HG02588 (cell line): ENCODE data around the gene SLC25A1.
"Not testable (repeated sequence)": the region's sequence is repeated elsewhere in the genome, so short reads cannot be mapped to it uniquely, and the experiment has no call there.

Source experiments
- ATAC-seq: cut with Tn5 transposase; IDR thresholded peaks from one replicate; pipeline ENCODE4 v1.9.1; 2021; ENCODE audit warnings: mild to moderate bottlenecking, moderate library complexity; ENCODE audit not compliant: unreplicated experiment

SLC25A1 gene

DNA sequence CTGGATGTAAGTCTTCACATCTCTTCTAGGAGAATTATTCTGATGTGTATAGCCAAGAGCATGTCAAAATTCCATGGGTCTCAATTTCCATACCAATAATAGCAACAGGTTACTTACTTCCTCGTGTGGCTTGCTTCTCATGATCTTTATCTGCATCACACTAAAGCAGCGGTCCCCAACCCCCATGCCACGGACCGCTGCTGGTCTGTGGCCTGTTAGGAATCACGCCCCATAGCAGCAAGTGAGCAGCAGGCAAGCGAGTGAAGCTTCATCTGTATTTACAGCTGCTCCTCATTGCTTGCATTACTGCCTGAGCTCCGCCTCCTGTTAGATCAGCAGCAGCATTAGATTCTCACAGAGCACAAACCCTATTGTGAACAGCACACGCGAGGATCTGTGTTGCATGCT lies 28.9 kb upstream of the SLC25A1 start:
- no peak for ATAC-seq

DNA sequence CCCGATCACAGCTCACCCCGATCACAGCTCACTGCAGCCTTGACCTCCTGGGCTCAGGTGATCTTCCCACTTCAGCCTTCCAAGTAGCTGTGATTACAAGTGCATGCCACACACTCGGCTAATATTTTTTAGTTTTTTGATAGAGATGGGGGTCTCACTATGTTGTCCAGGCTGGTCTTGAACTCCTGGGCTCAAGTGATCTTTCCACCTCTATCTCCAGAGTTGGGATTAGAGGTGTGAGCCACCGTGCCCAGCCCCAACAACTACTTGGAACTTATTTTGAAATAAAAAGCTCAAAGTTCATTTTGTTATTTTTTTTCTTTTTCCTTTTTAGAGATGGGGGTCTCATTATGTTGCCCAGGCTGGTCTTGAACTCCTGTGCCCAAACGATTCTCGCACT lies 27.8 kb upstream of the SLC25A1 start:
- no peak for ATAC-seq

DNA sequence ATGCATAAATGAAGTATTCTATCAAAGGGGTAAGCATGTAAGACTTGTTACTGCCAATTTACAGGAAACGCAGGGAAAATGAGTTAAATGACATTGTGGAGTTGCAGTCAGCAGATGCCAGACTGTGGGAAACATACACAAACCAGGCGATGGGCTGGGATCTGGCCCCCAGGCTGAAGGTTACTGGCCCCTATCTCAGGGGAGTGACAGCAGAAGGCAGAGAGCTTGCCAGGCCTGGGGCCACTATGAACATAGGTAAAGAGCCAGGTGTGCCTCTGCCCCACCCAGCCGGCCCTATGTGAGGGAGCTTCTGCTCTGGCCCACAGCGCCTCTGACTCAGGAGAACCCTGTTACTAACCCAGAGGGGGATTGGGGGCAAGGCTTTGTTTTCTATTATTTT lies 26.1 kb upstream of the SLC25A1 start:
- no peak for ATAC-seq

DNA sequence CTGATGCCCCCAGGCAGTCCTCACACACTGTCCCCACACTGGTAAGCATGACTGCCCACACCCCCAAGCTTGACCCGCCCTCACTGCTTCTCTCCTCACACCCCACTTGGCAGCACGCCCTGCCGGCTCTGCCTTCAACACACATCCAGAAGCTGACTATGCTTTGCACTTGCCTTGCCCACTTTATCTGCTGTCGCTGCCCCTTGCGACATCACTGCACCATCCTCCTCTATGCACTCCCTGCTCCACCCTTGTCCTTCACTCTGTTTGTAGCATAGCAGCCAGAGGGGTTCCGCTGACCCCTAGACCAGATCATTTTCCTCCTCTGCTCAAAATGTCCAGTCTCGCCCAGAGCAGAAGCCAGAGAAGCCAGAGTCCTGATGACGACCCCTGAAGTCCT lies 25.3 kb upstream of the SLC25A1 start:
- no peak for ATAC-seq

DNA sequence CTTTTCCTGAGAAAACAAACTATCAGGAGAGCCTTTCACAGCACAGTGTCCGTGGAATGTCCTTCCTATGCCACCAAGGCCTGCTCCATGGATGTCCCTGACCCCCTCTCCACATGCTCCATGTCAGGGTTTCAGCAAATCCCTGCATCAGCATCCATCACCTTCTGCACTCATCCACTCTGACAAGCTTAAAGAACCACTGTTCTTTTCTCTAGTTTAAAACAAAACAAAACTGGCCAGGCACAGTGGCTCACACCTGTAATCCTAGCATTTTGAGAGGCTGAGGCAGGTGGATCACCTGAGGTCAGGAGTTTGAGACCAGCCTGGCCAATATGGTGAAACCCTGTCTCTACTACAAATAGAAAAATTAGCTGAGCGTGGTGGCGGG lies 24.3 kb upstream of the SLC25A1 start:
- not testable (repeated sequence) for ATAC-seq

DNA sequence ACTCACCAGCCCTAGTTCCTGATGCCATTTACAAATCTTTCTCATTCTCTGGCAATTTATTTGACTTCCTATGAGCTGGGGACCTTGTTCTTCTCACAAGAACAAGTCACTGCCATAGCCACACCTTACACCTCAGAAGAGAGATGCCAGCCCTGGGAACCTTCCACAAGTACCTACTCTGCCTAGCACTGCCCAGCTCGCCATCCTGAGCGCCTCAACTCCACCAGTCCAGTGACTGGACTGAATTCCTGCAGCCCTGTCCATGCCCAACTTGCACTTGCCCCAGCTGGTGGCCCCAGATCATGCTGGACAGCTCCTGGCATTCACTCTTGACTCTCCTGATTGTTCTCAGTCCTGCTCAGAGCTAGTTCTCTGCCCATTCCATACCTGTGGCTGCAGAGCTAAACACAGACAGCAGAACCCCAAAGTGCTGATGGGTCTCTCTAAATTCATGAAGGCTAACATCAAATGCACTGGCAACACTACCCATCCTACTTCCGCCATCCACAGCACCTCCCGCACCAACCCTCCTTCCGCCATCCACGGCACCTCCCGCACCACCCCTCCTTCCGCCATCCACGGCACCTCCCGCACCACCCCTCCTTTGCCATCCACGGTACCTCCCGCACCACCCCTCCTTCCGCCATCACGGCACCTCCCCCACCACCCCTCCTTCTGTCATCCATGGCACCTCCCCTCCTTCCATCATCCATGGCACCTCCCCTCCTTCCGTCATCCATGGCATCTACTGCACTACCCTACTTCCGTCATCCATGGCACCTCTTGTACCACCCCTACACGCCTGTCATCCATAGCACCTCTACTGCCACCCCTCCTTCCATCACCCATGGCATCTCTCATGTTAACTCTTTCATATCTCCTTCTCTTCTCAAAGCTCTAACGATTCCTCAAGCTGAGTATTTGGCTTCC lies 23.6 kb upstream of the SLC25A1 start:
- ATAC-seq = no peak

DNA sequence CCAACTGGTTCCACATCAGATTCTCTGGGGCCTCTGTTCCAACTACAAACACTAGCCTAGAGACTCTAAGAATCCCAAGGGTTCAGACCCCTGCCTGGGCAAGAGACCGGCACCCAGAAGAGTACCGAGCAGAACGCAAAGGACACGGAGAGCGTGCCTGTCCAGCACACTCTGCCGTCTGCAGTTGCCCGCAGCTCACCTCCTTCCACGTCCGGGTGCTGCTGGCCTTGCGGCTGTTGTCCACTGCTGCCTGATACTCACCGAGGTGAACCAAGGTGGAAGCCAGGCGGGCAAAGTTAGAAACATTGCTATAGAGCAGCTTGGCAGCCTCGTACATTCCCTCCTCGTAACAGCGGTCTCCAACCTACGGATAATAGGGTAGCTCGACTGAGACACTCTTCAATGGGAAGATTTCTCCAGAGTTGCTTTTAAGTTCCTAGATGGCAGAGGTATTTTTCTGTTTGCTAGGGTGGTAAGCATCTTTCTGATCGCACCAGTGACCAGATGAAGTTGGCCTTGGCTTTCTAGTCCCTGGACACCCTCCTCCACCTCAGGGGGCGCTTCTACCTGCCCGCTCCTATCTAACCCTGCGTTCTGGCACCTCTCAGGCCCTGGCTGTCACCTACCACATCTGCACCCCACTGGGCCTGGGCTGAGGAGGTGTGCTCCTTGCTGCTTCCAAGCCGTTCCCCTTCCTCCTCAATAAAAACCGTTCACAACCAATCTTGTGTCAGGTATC lies 22.8 kb upstream of the SLC25A1 start:
- ATAC-seq = no peak

DNA sequence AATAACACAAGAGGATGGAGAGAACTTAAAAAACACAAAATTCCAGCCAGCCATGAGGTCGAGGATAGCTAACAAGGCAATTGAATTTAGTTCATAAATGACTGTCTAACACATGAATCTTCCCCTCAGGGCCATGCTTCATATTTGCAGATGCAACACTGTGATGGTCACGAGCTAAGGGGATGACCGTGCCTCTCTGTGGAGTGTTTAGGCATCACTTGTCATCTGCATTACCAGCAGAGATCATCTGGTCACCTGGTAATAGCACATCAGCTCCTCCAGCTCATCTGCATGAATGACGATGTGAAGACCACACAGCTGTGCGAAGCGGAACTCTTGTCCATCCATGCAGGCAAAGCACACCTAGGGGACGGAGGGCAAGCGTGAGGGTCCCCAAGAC lies 20.9 kb upstream of the SLC25A1 start:
- ATAC-seq = no peak

DNA sequence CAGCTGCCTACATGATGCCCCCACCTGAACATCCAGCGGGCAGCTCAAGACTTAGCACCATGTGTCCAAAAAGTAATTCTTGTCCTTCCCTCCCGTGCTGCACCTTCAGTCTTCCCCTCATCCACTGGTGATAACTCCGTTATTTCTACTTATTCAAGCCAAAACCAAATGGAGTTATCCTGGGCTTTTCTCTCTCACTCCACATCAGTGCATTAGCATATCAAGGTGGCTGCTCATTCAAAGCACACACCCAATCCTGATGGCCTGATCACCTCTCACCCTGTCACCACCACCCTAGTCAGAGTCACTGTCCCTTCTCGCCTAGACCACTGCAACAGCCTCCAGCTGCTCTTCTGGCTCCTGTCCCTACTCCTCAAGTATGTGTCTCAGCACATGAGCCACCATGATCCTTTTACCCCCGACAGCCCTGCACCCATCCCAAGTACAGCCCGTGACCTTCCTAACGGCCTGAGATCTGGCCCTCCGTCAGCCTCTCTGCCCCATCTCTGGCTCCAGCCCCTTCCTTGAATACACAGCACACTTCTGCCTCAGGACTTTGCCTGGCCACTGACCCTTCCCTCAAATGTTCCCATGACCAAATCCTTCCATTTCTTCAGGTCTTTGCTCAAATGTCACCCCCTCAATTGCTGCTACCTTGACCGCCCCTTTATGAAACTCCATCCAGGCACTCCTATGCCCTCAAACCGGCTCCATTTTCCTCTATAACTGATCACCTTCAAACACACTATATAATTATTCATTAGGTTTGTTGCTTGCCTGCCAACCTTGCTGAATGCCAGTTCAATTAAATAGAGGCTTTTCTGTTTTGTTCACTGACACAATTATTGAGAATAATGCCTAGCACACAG lies 19.7 kb upstream of the SLC25A1 start:
- ATAC-seq = no peak

DNA sequence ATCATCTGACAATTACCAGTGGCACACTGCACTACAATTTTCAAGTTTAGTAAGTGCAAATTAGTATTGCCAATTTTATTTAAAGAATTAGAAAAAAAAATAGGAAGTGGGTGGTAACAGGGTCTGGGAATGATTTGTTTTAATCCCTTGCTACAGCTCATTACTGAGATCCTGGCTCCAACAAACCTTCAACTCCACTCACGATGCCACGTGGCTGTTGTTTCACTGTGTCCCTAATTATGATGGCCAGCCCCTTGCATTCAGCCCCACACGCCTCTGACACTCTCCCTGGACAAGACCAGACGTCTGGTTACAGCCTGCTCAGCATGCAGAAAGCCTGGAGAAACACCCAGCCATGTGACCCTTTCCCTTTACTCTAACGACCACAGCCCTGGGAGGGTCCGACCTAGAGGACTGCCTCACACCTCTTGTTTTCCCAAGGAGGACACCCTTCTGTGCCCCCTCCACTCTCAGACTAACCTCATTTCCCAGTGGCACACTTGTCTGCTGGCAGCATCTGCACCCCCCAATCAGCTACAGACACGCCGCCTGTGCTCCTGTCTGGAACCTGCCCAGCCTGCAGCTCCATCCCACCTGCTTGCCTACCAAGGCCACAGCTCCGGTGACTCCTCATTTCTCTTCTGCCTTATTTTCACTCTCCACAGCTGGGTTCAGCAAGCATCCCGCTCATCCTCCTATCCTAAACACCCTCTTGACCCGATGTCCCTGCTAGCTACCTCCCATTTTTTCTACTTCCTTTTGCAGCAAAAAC lies 18.5 kb upstream of the SLC25A1 start:
- ATAC-seq = no peak

DNA sequence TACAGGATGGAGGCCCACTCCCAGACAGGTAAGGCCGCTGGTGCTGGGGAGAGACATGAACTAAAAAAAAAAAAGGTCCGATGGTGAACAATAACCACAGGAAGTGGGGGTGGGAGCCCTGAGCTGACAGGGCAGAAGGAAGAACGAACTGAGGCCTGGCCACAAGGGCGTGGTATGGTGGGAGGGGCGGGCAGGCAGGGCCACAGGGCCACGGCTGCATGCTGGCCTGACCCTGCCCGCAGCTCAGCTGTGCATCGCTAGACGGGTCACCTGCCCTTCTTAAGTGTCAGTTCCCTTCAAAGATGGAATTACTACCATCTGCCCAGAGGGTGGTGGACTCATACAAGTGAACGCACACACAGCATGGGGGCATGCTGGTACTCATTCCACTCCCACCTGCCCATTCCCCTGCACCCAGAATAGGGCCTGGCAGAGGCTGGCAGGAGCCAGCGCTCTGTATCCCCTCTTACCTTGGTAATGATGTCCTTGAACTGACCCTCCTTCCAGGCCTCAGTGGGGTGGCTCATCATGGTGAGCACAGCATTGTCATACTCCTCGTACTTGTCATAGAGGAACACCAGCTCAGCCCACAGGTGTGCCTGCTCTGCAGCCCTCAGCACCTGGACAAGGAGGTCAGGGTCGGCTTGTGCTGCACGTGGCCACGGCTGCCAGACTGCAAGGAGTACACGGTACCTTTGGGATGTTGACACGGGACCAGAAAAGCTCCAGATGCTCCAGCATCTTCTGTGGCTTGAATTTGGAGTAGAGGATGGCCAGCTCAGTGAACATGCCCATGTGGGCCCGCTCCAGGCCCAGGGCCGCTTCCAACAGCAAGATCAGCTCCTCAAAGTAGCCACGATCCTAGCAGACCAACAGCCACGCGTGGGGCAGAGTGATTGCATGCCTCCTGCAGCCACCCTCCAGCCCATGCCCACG lies 17.5 kb upstream of the SLC25A1 start:
- ATAC-seq = no peak

DNA sequence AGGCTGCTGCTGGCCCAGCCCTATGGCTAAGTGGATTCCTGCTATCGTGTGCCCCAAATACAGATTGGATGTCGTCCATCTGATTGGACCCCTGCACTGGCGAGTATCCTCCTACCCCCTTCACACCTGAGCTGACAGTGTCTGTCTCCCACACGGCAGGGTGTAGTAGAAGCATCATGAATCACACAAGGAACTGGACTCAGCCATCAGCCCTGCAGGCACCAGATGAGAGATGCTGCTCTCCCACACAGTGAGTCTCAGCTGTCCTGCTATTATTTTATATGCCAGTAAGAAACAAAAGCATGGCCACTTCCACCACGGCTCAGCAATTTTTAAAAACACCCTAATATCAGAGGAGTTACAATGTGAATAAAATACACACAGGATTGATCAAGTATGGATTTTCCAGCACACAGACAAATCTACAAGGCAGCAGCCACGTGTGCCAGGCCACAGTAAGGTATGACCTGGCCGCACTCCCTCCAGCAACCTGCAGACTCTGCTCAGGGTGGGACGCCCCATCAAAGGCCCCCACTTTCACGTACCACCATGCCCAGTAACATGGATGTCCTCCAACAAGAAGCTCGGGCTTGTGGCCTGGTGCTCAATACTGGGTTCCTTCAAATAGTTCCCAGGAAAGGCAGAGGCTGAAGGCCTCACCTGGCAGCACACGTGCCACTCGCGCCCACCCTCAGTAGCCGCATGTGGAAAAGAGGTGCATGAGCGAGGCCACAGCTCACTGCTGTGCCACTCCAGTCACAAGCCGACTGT lies 16.4 kb upstream of the SLC25A1 start:
- no peak for ATAC-seq

DNA sequence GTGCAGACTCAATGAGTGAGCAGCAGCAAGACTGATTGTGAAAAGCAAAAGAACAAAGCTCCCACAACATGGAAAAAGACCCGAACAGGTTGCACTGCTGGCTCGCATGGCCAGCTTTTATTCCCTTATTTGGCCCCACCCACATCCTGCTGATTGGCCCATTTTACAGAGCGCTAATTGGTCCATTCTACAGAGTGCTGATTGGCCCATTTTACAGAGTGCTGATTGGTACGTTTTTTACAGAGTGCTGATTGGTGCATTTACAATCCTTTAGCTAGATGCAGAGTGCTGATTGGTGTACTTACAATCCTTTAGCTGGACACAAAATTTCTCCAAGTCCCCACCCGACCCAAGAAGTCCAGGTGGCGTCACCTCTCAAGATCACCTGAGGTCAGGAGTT lies 15.3 kb upstream of the SLC25A1 start:
- no peak for ATAC-seq

DNA sequence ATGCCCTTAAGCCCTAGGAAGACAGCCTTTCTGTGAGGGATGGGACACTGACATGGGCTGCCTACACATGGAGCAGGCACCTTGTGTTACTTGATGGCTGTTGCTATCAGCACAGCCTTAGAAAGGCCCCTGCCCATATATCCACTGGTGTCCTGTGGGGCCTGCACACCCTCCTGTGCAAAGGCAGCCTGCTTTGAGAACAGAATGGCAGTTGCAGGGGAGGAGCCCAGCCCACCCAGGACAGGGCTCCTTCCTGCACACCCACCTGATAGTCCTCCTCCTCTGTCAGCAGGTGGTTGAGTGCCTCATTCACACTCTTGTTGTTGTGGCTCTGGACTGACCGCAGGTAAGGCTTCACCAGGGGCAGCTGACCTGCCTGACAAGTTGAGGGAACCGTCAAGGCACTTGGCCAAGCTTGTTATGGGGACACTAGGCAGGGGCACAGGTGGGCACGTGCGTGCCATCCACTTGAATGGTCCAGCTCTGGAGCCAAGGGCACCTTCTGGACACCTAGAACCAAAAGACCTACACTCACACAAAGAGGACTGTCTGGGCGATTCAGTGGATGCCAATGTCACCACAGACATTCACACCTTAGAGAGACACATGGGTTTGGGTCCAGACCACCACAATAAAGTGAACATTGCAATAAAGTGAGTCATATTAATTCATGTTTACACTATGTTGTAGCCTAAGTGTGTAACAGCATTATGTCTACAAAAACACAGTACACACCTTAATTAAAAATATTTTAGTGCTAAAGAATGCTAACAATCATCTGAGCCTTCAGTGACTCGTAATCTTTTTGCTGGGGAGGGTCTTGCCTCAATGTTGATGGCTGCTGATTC lies 9.4 kb upstream of the SLC25A1 start:
- ATAC-seq = no peak

DNA sequence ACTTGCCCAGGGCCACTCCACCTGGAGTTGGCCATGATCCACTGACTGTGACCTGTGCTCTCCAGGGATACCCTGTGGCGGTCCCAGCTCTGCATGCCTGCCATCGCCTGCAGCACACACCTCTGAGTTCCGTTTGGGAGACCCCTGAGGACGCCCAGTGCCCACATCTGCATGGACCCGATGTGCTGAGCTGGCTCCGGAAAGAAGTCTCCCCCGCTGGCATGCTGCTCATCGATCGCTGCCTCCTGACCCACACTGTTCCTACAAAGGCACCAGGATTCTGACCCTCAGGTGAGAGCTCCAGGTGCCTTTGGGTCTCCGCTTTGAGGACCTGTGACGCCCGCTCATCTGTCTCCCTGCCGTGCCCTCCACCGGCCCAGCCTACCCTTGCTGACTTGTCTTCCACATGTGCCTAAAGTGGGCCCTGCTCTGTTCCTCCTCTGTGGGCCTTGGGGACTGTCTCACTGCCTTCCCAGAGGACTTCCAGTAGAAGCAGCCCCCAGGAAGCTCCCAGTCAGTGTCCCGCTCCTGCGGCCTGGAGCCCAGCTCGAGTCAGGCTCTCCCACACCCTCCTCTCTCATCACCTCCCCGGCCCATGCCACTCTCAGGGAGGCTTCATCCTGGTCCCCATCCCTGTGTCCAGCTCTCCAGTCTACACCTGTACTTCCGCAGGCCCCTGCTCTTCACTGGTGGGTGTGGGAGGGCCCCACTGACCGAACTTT lies 5.9 kb upstream of the SLC25A1 start:
- no peak for ATAC-seq

DNA sequence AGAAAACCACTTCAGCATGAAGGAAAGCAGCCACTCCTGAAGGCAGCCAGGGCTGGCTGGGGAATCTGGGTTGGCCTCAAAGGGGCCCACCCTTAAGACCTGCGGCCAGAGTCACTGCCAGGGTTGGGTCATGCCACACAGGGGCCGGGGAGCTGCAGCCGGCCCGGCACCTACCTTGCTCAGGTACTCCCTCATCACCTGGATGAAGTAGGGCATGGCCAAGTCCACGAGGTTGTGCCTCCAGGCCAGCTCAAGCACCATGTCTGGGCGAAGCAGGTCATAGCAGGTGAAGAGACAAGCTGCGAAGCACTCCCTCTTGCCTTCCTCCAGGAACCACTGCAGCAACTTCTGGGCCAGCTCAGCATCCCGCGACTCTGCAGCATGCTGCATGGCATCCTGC lies 4.7 kb upstream of the SLC25A1 start:
- no peak for ATAC-seq

DNA sequence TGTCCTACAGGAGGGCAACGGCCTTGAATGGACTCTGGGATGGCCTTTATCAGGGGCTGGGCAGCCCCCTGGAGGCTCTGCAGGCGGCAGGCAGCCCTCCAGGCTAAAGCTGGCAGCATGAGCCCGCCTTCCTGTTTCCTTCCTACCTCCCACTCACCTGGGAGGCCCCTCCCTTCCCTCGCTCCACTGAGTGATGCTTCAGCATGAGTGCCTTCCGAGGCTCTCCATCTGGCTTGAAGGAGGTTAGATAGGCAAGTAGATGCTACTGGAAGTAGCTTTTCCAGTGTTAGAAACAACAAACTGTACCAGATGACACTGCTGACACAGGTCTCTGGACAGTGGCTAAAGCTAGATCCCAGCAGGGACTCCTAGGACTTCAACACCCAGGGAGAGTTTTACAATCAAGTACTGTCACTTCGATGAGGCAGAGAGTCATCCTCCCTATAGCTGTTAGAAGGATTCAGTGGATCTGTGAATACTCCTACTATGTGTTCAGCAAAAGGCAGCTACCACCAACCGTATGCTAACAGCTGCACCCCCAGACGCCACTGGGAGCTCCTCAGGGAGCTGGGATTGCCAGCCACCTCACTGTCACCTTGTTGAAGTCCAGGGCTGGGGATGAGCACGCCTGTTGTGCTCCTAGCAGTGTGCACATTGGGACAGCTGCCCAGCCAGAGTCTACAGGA lies 4.1 kb upstream of the SLC25A1 start:
- no peak for ATAC-seq
